Mucosa of stomach (tissue), 1 donor: Measurements from ENCODE around the gene COL6A2.
"Not testable (repeated sequence)": the region's sequence is repeated elsewhere in the genome, so short reads cannot be mapped to it uniquely, and the experiment has no call there.

Source experiments
- H3K27me3 ChIP-seq: one replicate; pipeline ENCODE4 v1.7.0; 2013; ENCODE audit warnings: mild to moderate bottlenecking, low read length; ENCODE audit not compliant: control insufficient read depth, insufficient read depth
- H3K36me3 ChIP-seq: one replicate; pipeline ENCODE4 v1.7.0; 2013; ENCODE audit warnings: low read length; ENCODE audit not compliant: control insufficient read depth, insufficient read depth
- H3K4me1 ChIP-seq: one replicate; pipeline ENCODE4 v1.7.0; 2013; ENCODE audit warnings: mild to moderate bottlenecking, low read length; ENCODE audit not compliant: control insufficient read depth, insufficient read depth
- H3K4me3 ChIP-seq: one replicate; pipeline ENCODE4 v1.7.0; 2013; ENCODE audit warnings: low read length
- H3K9ac ChIP-seq: one replicate; pipeline ENCODE4 v1.7.0; 2013; ENCODE audit warnings: mild to moderate bottlenecking, low read length, moderate library complexity
- H3K9me3 ChIP-seq: one replicate; pipeline ENCODE4 v1.7.0; 2013; ENCODE audit warnings: mild to moderate bottlenecking, low read length, moderate library complexity; ENCODE audit not compliant: control insufficient read depth
- donor health status: Pancreatic carcinoma.

Gene COL6A2

GRCh38 chr21:46107376-46107775 is 9.5 kb downstream of the COL6A2 start:
- not testable (repeated sequence) for H3K9me3 ChIP-seq

GRCh38 chr21:46108827-46109312 is 11.0 kb downstream of the COL6A2 start:
- H3K27me3 ChIP-seq: peaks cover 1% of the 10 kb centered on the region
- no peak overlapping the region for H3K9ac ChIP-seq
- H3K4me1 ChIP-seq: no peaks in the 10 kb centered on the region
- H3K36me3 ChIP-seq: no peaks in the 10 kb centered on the region
- H3K4me3 ChIP-seq: no peak overlapping the region
- H3K9me3 ChIP-seq: no peaks in the 10 kb centered on the region

More at GRCh38 chr21:46107376-46107775, 9.5 kb downstream of the COL6A2 start:
- H3K9ac ChIP-seq, H3K27me3 ChIP-seq, H3K4me3 ChIP-seq, H3K36me3 ChIP-seq, H3K4me1 ChIP-seq: not testable (repeated sequence)

- Histone ChIP-seq H3K4me3 (no peak overlapping the region), H3K4me1 (no peaks in the 10 kb centered on the region), H3K9ac (no peak overlapping the region), H3K27me3 (no peaks in the 10 kb centered on the region), H3K9me3 (no peaks in the 10 kb centered on the region), H3K36me3 (no peaks in the 10 kb centered on the region)
These were observed 11.7 kb downstream of the COL6A2 start for GRCh38 chr21:46109313-46110221.

- H3K9me3 ChIP-seq: no peaks in the 10 kb centered on the region
- H3K9ac ChIP-seq: no peak overlapping the region
- no peaks in the 10 kb centered on the region for H3K36me3 ChIP-seq
- H3K4me1 ChIP-seq: no peaks in the 10 kb centered on the region
- H3K27me3 ChIP-seq: no peaks in the 10 kb centered on the region
- no peak overlapping the region for H3K4me3 ChIP-seq
These were observed 12.7 kb downstream of the COL6A2 start for GRCh38 chr21:46110499-46111192.

- no peaks in the 10 kb centered on the region for H3K27me3 ChIP-seq
- H3K4me3 ChIP-seq: no peak overlapping the region
- H3K9ac ChIP-seq: no peak overlapping the region
- H3K9me3 ChIP-seq: no peaks in the 10 kb centered on the region
- no peaks in the 10 kb centered on the region for H3K36me3 ChIP-seq
- no peaks in the 10 kb centered on the region for H3K4me1 ChIP-seq
These were observed 13.3 kb downstream of the COL6A2 start for GRCh38 chr21:46111193-46111571.

GRCh38 chr21:46111857-46112724 is 14.2 kb downstream of the COL6A2 start:
- H3K9me3 ChIP-seq: no peaks in the 10 kb centered on the region
- no peaks in the 10 kb centered on the region for H3K4me1 ChIP-seq
- no peaks in the 10 kb centered on the region for H3K27me3 ChIP-seq
- no peak overlapping the region for H3K9ac ChIP-seq
- no peaks in the 10 kb centered on the region for H3K36me3 ChIP-seq
- no peak overlapping the region for H3K4me3 ChIP-seq

GRCh38 chr21:46112725-46113215 is 14.9 kb downstream of the COL6A2 start:
- no peaks in the 10 kb centered on the region for H3K4me1 ChIP-seq
- H3K4me3 ChIP-seq: no peak overlapping the region
- no peak overlapping the region for H3K9ac ChIP-seq
- no peaks in the 10 kb centered on the region for H3K27me3 ChIP-seq
- H3K36me3 ChIP-seq: no peaks in the 10 kb centered on the region
- H3K9me3 ChIP-seq: no peaks in the 10 kb centered on the region

GRCh38 chr21:46113497-46114176 is 15.7 kb downstream of the COL6A2 start:
- H3K9me3 ChIP-seq: no peaks in the 10 kb centered on the region
- H3K9ac ChIP-seq: no peak overlapping the region
- no peaks in the 10 kb centered on the region for H3K4me1 ChIP-seq
- no peaks in the 10 kb centered on the region for H3K36me3 ChIP-seq
- no peak overlapping the region for H3K4me3 ChIP-seq
- no peaks in the 10 kb centered on the region for H3K27me3 ChIP-seq

GRCh38 chr21:46114963-46115362 is 17.1 kb downstream of the COL6A2 start:
- Histone ChIP-seq H3K9ac (no peak overlapping the region), H3K9me3 (no peaks in the 10 kb centered on the region), H3K36me3 (no peaks in the 10 kb centered on the region), H3K4me3 (no peak overlapping the region), H3K27me3 (no peaks in the 10 kb centered on the region), H3K4me1 (no peaks in the 10 kb centered on the region)

- no peaks in the 10 kb centered on the region for H3K4me1 ChIP-seq
- no peak overlapping the region for H3K9ac ChIP-seq
- no peaks in the 10 kb centered on the region for H3K9me3 ChIP-seq
- no peaks in the 10 kb centered on the region for H3K36me3 ChIP-seq
- no peak overlapping the region for H3K4me3 ChIP-seq
- H3K27me3 ChIP-seq: no peaks in the 10 kb centered on the region
These were observed 17.7 kb downstream of the COL6A2 start for GRCh38 chr21:46115441-46116188.
